Loucy (cell line): ENCODE results near the gene EMC10.

Experiments used
- H2AFZ ChIP-seq: fragments of 200-600 bp; sonication (generic); 2 replicates; pipeline ENCODE4 v1.6.0; 2016; ENCODE audit warnings: antibody characterized with exemption, mild to moderate bottlenecking, low read length, moderate library complexity
- H3F3A ChIP-seq: fragments of 200-600 bp; 2 replicates; pipeline ENCODE4 v1.6.0; 2016; ENCODE audit warnings: antibody characterized with exemption, low read depth, mild to moderate bottlenecking
- H3K27me3 ChIP-seq: fragments of 200-600 bp; sonication (generic); 2 replicates; pipeline ENCODE4 v1.6.1; 2014; ENCODE audit warnings: low read length, mild to moderate bottlenecking; ENCODE audit not compliant: insufficient read depth, poor library complexity, severe bottlenecking
- H3K36me3 ChIP-seq: fragments of 200-600 bp; sonication (generic); 2 replicates; pipeline ENCODE4 v1.6.1; 2016; ENCODE audit warnings: low read length; ENCODE audit not compliant: insufficient read depth
- H3K4me1 ChIP-seq: fragments of 200-600 bp; sonication (generic); 2 replicates; pipeline ENCODE4 v1.5.1; 2014; ENCODE audit warnings: low read length, mild to moderate bottlenecking; ENCODE audit not compliant: insufficient read depth, poor library complexity, severe bottlenecking
- H3K4me2 ChIP-seq: fragments of 200-600 bp; sonication (generic); 2 replicates; pipeline ENCODE4 v1.6.0; 2014; ENCODE audit warnings: antibody characterized with exemption, low read length, low read depth, mild to moderate bottlenecking; ENCODE audit not compliant: poor library complexity, severe bottlenecking
- H3K4me3 ChIP-seq: fragments of 200-600 bp; sonication (generic); 2 replicates; pipeline ENCODE4 v1.5.1; 2014; ENCODE audit warnings: low read length, mild to moderate bottlenecking, mixed read lengths; ENCODE audit not compliant: poor library complexity, severe bottlenecking
- H3K79me2 ChIP-seq: fragments of 200-600 bp; sonication (generic); 2 replicates; pipeline ENCODE4 v1.6.1; 2014; ENCODE audit warnings: low read length; ENCODE audit not compliant: insufficient read depth
- H3K9ac ChIP-seq: fragments of 200-600 bp; sonication (generic); 2 replicates; pipeline ENCODE4 v1.6.0; 2014; ENCODE audit warnings: mild to moderate bottlenecking, low read depth, low read length, moderate library complexity; ENCODE audit not compliant: poor library complexity, severe bottlenecking
- H3K9me2 ChIP-seq: fragments of 200-600 bp; sonication (generic); replicated peaks from 2 replicates; pipeline ENCODE4 v1.6.1; 2016; ENCODE audit warnings: low read depth, low read length, mixed read lengths
- H3K9me3 ChIP-seq: fragments of 200-600 bp; sonication (generic); 2 replicates; pipeline ENCODE4 v1.6.1; 2014; ENCODE audit warnings: mild to moderate bottlenecking, antibody characterized with exemption, low read length, low read depth; ENCODE audit not compliant: insufficient read depth
- H4K20me1 ChIP-seq: fragments of 200-600 bp; sonication (generic); 2 replicates; pipeline ENCODE4 v1.6.0; 2014; ENCODE audit warnings: antibody characterized with exemption, low read length, mild to moderate bottlenecking; ENCODE audit not compliant: insufficient read depth, poor library complexity, severe bottlenecking
- CTCF ChIP-seq: fragments of 200-600 bp; sonication (generic); conservative IDR thresholded peaks from 2 replicates; pipeline ENCODE4 v1.5.1; 2014; ENCODE audit warnings: mild to moderate bottlenecking, antibody characterized with exemption, low read length
- EZH2phosphoT487 ChIP-seq: fragments of 200-600 bp; IDR thresholded peaks from 2 replicates; pipeline ENCODE4 v1.6.1; 2018; ENCODE audit warnings: antibody characterized with exemption, mild to moderate bottlenecking, moderate library complexity, borderline replicate concordance

The EMC10 gene

GRCh38 chr19:50453243-50453642 lies 23.1 kb upstream of the EMC10 start:
- H3K4me2 ChIP-seq = no peak overlapping the region

GRCh38 chr19:50455992-50456391 lies 20.3 kb upstream of the EMC10 start:
- H3K36me3 ChIP-seq = no peaks in the 10 kb centered on the region
- no peaks in the 10 kb centered on the region for H3K9me2 ChIP-seq
- no peak overlapping the region for H3K9ac ChIP-seq
- no peaks in the 10 kb centered on the region for H3F3A ChIP-seq
- H3K79me2 ChIP-seq = no peaks in the 10 kb centered on the region
- H3K4me2 ChIP-seq = no peak overlapping the region
- TF ChIP-seq EZH2phosphoT487 (no peak), CTCF (no peak)
- H3K27me3 ChIP-seq = no peaks in the 10 kb centered on the region
- no peaks in the 10 kb centered on the region for H4K20me1 ChIP-seq
- no peaks in the 10 kb centered on the region for H3K9me3 ChIP-seq
- H2AFZ ChIP-seq = no peak overlapping the region
- no peaks in the 10 kb centered on the region for H3K4me1 ChIP-seq
- no peak overlapping the region for H3K4me3 ChIP-seq

More at GRCh38 chr19:50453243-50453642, 23.1 kb upstream of the EMC10 start:
- Histone ChIP-seq H3K36me3 (no peaks in the 10 kb centered on the region), H3K9me3 (no peaks in the 10 kb centered on the region), H3F3A (no peaks in the 10 kb centered on the region), H3K4me1 (no peaks in the 10 kb centered on the region), H3K79me2 (no peaks in the 10 kb centered on the region), H3K27me3 (no peaks in the 10 kb centered on the region), H3K9me2 (no peaks in the 10 kb centered on the region), H3K9ac (no peak overlapping the region), H3K4me3 (no peak overlapping the region), H4K20me1 (no peaks in the 10 kb centered on the region), H2AFZ (no peak overlapping the region)
- TF ChIP-seq CTCF (no peak), EZH2phosphoT487 (no peak)

GRCh38 chr19:50457300-50457699 lies 19.0 kb upstream of the EMC10 start:
- Histone ChIP-seq H4K20me1 (no peaks in the 10 kb centered on the region), H3K9me2 (no peaks in the 10 kb centered on the region), H3K4me1 (no peaks in the 10 kb centered on the region), H3K4me2 (no peak overlapping the region), H3F3A (no peaks in the 10 kb centered on the region), H2AFZ (no peak overlapping the region), H3K9ac (no peak overlapping the region), H3K79me2 (no peaks in the 10 kb centered on the region), H3K9me3 (no peaks in the 10 kb centered on the region), H3K4me3 (no peak overlapping the region), H3K27me3 (no peaks in the 10 kb centered on the region), H3K36me3 (no peaks in the 10 kb centered on the region)
- TF ChIP-seq CTCF (no peak), EZH2phosphoT487 (no peak)
